ENCODE results near the gene MRPS23.

- TF ChIP-seq CREB1 (CRISPR knock-in tag; IDR thresholded peaks at IDR 0.05; ENCODE audit: low read depth) (no peak), CTCF (conservative IDR thresholded peaks at IDR 0.05; ENCODE audit: low read depth in 2 of 2) (no peak), EZH2 (IDR thresholded peaks at IDR 0.05; ENCODE audit: low read depth, unreplicated experiment) (no peak), REST (IDR thresholded peaks at IDR 0.05; ENCODE audit: unreplicated experiment) (no peak)
These were observed 13.1 kb upstream of the MRPS23 start for GRCh38 chr17:57862694-57863667.
